Parathyroid adenoma (tissue), 2 donors: ENCODE results near the gene IGFBP2.
A peak's percentile ranks its signal among the peaks of the same experiment; 100 is the strongest.

ENCODE experiments used
- H2AFZ ChIP-seq: fragments of 300-600 bp; sonication (generic); one replicate; pipeline ENCODE4 v1.7.0; 2017; ENCODE audit warnings: antibody characterized with exemption, mild to moderate bottlenecking
- H3K27ac ChIP-seq: fragments of 300-600 bp; sonication (generic); one replicate; pipeline ENCODE4 v1.7.0; 2017
- H3K27me3 ChIP-seq: fragments of 300-600 bp; sonication (generic); one replicate; pipeline ENCODE4 v1.7.0; 2017; ENCODE audit warnings: low read length; ENCODE audit not compliant: control insufficient read depth, insufficient read depth
- H3K36me3 ChIP-seq: fragments of 300-600 bp; sonication (generic); one replicate; pipeline ENCODE4 v1.7.0; 2017; ENCODE audit warnings: low read length; ENCODE audit not compliant: control insufficient read depth, insufficient read depth
- H3K4me1 ChIP-seq: fragments of 300-600 bp; sonication (generic); one replicate; pipeline ENCODE4 v1.7.0; 2017; ENCODE audit warnings: control low read depth
- H3K4me2 ChIP-seq: fragments of 300-600 bp; sonication (generic); one replicate; pipeline ENCODE4 v1.7.0; 2017; ENCODE audit warnings: low read length
- H3K4me3 ChIP-seq: fragments of 300-600 bp; sonication (generic); one replicate; pipeline ENCODE4 v1.7.0; 2017; ENCODE audit warnings: low read depth, low read length
- H3K79me2 ChIP-seq: fragments of 300-600 bp; sonication (generic); one replicate; pipeline ENCODE4 v1.7.0; 2017; ENCODE audit warnings: control low read depth
- H3K9ac ChIP-seq: fragments of 300-600 bp; sonication (generic); one replicate; pipeline ENCODE4 v1.7.0; 2017; ENCODE audit warnings: mild to moderate bottlenecking
- H3K9me3 ChIP-seq: fragments of 300-600 bp; sonication (generic); one replicate; pipeline ENCODE4 v1.7.0; 2017; ENCODE audit warnings: low read length; ENCODE audit not compliant: control insufficient read depth
- TF ChIP-seq, protein P1 (sequence below): fragments of 300-600 bp; sonication (generic); IDR thresholded peaks from one replicate; pipeline ENCODE4 v1.7.0; 2017; ENCODE audit warnings: antibody characterized with exemption, mild to moderate bottlenecking
- donor health status: primary hyperparathyroidism.

Gene IGFBP2

DNA sequence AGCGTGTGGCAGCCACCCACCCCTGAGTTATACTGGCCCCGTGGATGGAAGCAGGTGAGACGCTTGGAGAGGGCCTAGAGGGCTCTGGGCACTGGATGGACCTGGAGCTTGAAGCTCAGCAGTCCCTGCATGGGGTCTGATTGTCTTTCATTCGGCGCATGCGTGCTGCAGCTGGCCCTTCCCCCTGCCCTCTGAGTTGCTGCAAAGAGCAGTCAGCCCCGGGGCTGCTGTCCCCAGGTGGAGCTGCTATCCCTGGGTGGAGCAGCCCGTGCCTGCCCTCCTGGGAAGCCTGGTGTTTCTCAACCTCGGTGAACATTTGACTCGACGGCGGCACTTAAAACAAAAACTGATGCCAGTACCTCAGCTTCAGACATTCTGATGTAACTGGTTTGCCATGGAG is 32.5 kb downstream of the IGFBP2 start:
- H3K36me3 ChIP-seq, result no peaks in the 10 kb centered on the region
- H3K79me2 ChIP-seq, result no peaks in the 10 kb centered on the region
- TF ChIP-seq, protein P1, sequence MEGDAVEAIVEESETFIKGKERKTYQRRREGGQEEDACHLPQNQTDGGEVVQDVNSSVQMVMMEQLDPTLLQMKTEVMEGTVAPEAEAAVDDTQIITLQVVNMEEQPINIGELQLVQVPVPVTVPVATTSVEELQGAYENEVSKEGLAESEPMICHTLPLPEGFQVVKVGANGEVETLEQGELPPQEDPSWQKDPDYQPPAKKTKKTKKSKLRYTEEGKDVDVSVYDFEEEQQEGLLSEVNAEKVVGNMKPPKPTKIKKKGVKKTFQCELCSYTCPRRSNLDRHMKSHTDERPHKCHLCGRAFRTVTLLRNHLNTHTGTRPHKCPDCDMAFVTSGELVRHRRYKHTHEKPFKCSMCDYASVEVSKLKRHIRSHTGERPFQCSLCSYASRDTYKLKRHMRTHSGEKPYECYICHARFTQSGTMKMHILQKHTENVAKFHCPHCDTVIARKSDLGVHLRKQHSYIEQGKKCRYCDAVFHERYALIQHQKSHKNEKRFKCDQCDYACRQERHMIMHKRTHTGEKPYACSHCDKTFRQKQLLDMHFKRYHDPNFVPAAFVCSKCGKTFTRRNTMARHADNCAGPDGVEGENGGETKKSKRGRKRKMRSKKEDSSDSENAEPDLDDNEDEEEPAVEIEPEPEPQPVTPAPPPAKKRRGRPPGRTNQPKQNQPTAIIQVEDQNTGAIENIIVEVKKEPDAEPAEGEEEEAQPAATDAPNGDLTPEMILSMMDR, result no peak
- H3K27me3 ChIP-seq, result no peaks in the 10 kb centered on the region
- H3K4me2 ChIP-seq, result no peak overlapping the region
- H3K9ac ChIP-seq, result no peak overlapping the region
- H3K4me1 ChIP-seq, result no peaks in the 10 kb centered on the region
- no peak overlapping the region for H3K4me3 ChIP-seq
- H3K9me3 ChIP-seq, result no peaks in the 10 kb centered on the region
- no peak overlapping the region for H2AFZ ChIP-seq
- no peak overlapping the region for H3K27ac ChIP-seq

DNA sequence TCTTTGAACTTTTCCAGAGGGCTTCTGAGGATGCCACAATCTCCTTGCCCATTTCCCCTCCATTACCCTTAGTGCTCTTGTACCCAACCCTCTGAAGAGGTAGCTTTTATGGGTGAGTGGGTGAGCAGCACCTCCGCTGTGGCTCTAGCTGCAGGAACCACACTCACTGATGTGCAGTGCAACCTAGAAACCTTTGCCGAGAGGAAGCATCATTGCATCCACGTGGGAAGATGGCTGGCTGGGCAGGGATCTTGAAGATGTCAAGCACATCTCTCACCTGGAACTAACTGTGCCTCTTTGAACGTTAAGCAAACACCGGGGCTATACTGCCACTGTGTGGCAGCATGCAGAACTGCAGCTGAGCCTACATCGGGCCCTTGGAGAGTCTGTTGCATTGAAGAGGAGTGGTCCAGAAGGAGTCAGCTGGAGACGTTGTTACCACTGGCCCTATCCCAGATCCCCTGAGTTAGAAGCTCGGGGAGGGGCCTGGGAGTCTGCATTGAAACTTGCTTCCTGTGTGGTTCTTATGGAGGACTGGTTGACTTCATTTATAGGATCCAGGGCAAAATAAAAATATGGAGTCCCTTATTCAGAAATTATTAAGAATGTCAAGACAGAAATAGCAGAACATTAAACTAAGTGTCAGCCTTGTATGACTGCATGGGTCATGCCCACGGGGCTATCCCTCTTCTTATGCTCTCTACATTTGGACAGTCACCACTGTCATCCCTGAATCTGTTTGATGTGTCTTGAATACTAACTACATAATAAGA is 33.4 kb downstream of the IGFBP2 start:
- Histone ChIP-seq H3K79me2 (no peaks in the 10 kb centered on the region), H3K27me3 (no peaks in the 10 kb centered on the region), H3K36me3 (no peaks in the 10 kb centered on the region), H2AFZ (no peak overlapping the region), H3K4me2 (no peak overlapping the region), H3K9me3 (no peaks in the 10 kb centered on the region), H3K27ac (no peak overlapping the region), H3K4me3 (no peak overlapping the region), H3K9ac (no peak overlapping the region), H3K4me1 (no peaks in the 10 kb centered on the region)
- TF ChIP-seq, protein P1, result peak; percentile 99

GRCh38 chr2:216670266-216671080 is 37.3 kb downstream of the IGFBP2 start:
- no peaks in the 10 kb centered on the region for H3K9me3 ChIP-seq
- TF ChIP-seq, protein P1, result no peak

GRCh38 chr2:216671081-216671411 is 37.8 kb downstream of the IGFBP2 start:
- TF ChIP-seq, protein P1, result no peak
- H3K36me3 ChIP-seq, result no peaks in the 10 kb centered on the region
- H3K79me2 ChIP-seq, result no peaks in the 10 kb centered on the region
- no peaks in the 10 kb centered on the region for H3K9me3 ChIP-seq
- no peak overlapping the region for H3K9ac ChIP-seq
- no peaks in the 10 kb centered on the region for H3K4me1 ChIP-seq
- H3K4me3 ChIP-seq, result no peak overlapping the region
- no peaks in the 10 kb centered on the region for H3K27me3 ChIP-seq
- H3K4me2 ChIP-seq, result no peak overlapping the region
- no peak overlapping the region for H3K27ac ChIP-seq
- H2AFZ ChIP-seq, result no peak overlapping the region

More at GRCh38 chr2:216670266-216671080, 37.3 kb downstream of the IGFBP2 start:
- Histone ChIP-seq H3K79me2 (no peaks in the 10 kb centered on the region), H3K36me3 (no peaks in the 10 kb centered on the region), H3K27ac (no peak overlapping the region), H3K4me2 (no peak overlapping the region), H3K27me3 (no peaks in the 10 kb centered on the region), H3K9ac (no peak overlapping the region), H3K4me1 (no peaks in the 10 kb centered on the region), H3K4me3 (no peak overlapping the region), H2AFZ (no peak overlapping the region)
